ENCODE measurements around the gene CFAP20DC.

Gene CFAP20DC

GRCh38 chr3:58749948-58750347 lies 299.9 kb downstream of the CFAP20DC start:
- no peak for DNase-seq (ENCODE audit: low read depth)
- TF ChIP-seq MAX (IDR thresholded peaks at IDR 0.05; ENCODE audit: low read depth, low read length) (no peak), POLR2A (IDR thresholded peaks at IDR 0.05; ENCODE audit: extremely low read depth, insufficient read length) (no peak), CTCF (IDR thresholded peaks at IDR 0.05; ENCODE audit: low read depth, low read length) (no peak), MYC (IDR thresholded peaks at IDR 0.05; ENCODE audit: low read depth, low read length) (no peak)
- H3K4me3 ChIP-seq (ENCODE audit: low read depth, low read length): no peak overlapping the region

GRCh38 chr3:58748024-58748423 lies 301.8 kb downstream of the CFAP20DC start:
- DNase-seq (ENCODE audit: low read depth): no peak
- no peak overlapping the region for H3K4me3 ChIP-seq (ENCODE audit: low read depth, low read length)
- TF ChIP-seq POLR2A (IDR thresholded peaks at IDR 0.05; ENCODE audit: extremely low read depth, insufficient read length) (no peak), MAX (IDR thresholded peaks at IDR 0.05; ENCODE audit: low read depth, low read length) (no peak), CTCF (IDR thresholded peaks at IDR 0.05; ENCODE audit: low read depth, low read length) (no peak), MYC (IDR thresholded peaks at IDR 0.05; ENCODE audit: low read depth, low read length) (no peak)

GRCh38 chr3:58746758-58747157 lies 303.1 kb downstream of the CFAP20DC start:
- DNase-seq (ENCODE audit: low read depth): no peak
- TF ChIP-seq POLR2A (IDR thresholded peaks at IDR 0.05; ENCODE audit: extremely low read depth, insufficient read length) (no peak), MAX (IDR thresholded peaks at IDR 0.05; ENCODE audit: low read depth, low read length) (no peak), MYC (IDR thresholded peaks at IDR 0.05; ENCODE audit: low read depth, low read length) (no peak), CTCF (IDR thresholded peaks at IDR 0.05; ENCODE audit: low read depth, low read length) (no peak)
- H3K4me3 ChIP-seq (ENCODE audit: low read depth, low read length): no peak overlapping the region

DNA sequence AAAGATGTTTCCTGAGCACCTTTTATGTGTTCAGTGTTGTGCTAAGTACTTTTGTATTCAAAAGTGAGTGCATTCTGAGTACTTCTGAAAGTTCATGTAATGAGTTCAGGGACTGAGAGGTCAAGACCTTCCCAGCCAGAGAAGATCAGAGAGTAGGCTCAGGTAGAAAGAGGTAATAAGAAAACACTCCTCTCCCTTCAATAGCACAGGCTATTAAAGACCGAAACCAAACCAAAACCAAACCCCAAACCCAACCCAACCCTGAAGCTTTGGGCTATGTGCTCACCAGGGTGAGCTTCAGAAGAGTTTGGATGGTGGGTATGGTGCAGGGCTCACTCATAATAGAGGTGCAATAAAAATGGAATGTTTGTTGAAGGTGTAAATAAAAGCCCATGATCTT lies 306.5 kb downstream of the CFAP20DC start:
- TF ChIP-seq CTCF (IDR thresholded peaks at IDR 0.05; ENCODE audit: low read depth, low read length) (no peak), POLR2A (IDR thresholded peaks at IDR 0.05; ENCODE audit: extremely low read depth, insufficient read length) (no peak), MYC (IDR thresholded peaks at IDR 0.05; ENCODE audit: low read depth, low read length) (no peak), MAX (IDR thresholded peaks at IDR 0.05; ENCODE audit: low read depth, low read length) (no peak)
- no peak for DNase-seq (ENCODE audit: low read depth)
- H3K4me3 ChIP-seq (ENCODE audit: low read depth, low read length): no peak overlapping the region

GRCh38 chr3:58742239-58742638 lies 307.6 kb downstream of the CFAP20DC start:
- no peak for TF ChIP-seq MAX (IDR thresholded peaks at IDR 0.05; ENCODE audit: low read depth, low read length)
- no peak for TF ChIP-seq MYC (IDR thresholded peaks at IDR 0.05; ENCODE audit: low read depth, low read length)
- no peak for TF ChIP-seq CTCF (IDR thresholded peaks at IDR 0.05; ENCODE audit: low read depth, low read length)
- no peak for TF ChIP-seq POLR2A (IDR thresholded peaks at IDR 0.05; ENCODE audit: extremely low read depth, insufficient read length)
- no peak for DNase-seq (ENCODE audit: low read depth)
- H3K4me3 ChIP-seq (ENCODE audit: low read depth, low read length): no peak overlapping the region

DNA sequence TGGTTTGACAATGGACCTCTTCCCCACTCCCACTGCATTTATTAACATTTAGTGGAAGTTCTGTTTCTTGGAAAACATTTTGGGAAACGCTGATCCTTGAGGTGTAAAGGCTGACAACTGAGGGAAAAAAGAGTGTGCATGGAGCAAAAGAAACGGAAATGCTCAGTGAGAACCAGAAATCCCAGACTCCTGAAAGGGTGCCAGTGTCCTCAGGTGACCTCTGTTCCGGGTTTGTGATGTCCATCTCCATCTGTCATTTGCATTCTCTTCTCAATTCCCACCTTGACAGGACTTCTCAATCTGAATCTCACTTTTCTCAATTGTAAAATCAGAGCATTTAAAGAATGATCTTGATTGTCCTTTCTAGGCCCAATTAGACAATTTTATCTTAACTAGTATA lies 312.2 kb downstream of the CFAP20DC start:
- no peak overlapping the region for H3K4me3 ChIP-seq (ENCODE audit: low read depth, low read length)
- no peak for TF ChIP-seq POLR2A (IDR thresholded peaks at IDR 0.05; ENCODE audit: extremely low read depth, insufficient read length)
- no peak for TF ChIP-seq MYC (IDR thresholded peaks at IDR 0.05; ENCODE audit: low read depth, low read length)
- TF ChIP-seq CTCF (IDR thresholded peaks at IDR 0.05; ENCODE audit: low read depth, low read length): no peak
- TF ChIP-seq MAX (IDR thresholded peaks at IDR 0.05; ENCODE audit: low read depth, low read length): no peak
- no peak for DNase-seq (ENCODE audit: low read depth)
